H9 (cell line): ENCODE measurements around the gene DCLRE1C. TPM values are rescaled to one million over a fixed set of nuclear protein-coding genes. Genes with fewer than 3 reads are reported as not detected.

Source experiments
- DNase-seq: peaks from one replicate; pipeline ENCODE4 v3.0.0-alpha.2; 2017
- H2AFZ ChIP-seq: one replicate; pipeline ENCODE4 v1.6.1; 2013; ENCODE audit warnings: mild to moderate bottlenecking, low read length, control low read depth, moderate library complexity
- H2AK5ac ChIP-seq: 2 replicates; pipeline ENCODE4 v1.6.1; 2013; ENCODE audit warnings: low read length, control low read depth, mixed read lengths; ENCODE audit not compliant: insufficient read length
- H2BK120ac ChIP-seq: one replicate; pipeline ENCODE4 v1.6.1; 2013; ENCODE audit warnings: low read depth, mild to moderate bottlenecking, low read length, control low read depth, inconsistent platforms; ENCODE audit not compliant: poor library complexity, severe bottlenecking
- H2BK12ac ChIP-seq: 2 replicates; pipeline ENCODE4 v1.6.1; 2013; ENCODE audit warnings: low read length, control low read depth, mixed read lengths, low read depth; ENCODE audit not compliant: insufficient read length
- H2BK15ac ChIP-seq: 2 replicates; pipeline ENCODE4 v1.6.1; 2013; ENCODE audit warnings: low read depth, low read length, control low read depth
- H2BK20ac ChIP-seq: one replicate; pipeline ENCODE4 v1.6.1; 2013; ENCODE audit warnings: low read depth, mild to moderate bottlenecking, low read length, control low read depth, inconsistent platforms; ENCODE audit not compliant: poor library complexity, severe bottlenecking
- H2BK5ac ChIP-seq: 2 replicates; pipeline ENCODE4 v1.6.1; 2013; ENCODE audit warnings: low read length, control low read depth, mixed read lengths; ENCODE audit not compliant: insufficient read length
- H3K14ac ChIP-seq: 2 replicates; pipeline ENCODE4 v1.6.1; 2013; ENCODE audit warnings: low read length, control low read depth; ENCODE audit not compliant: insufficient read depth
- H3K18ac ChIP-seq: 2 replicates; pipeline ENCODE4 v1.6.1; 2013; ENCODE audit warnings: low read depth, mild to moderate bottlenecking, mixed read lengths, low read length, control low read depth; ENCODE audit not compliant: insufficient read length
- H3K23ac ChIP-seq: 2 replicates; pipeline ENCODE4 v1.6.1; 2013; ENCODE audit warnings: low read length, control low read depth, mixed read lengths, low read depth; ENCODE audit not compliant: insufficient read length
- H3K23me2 ChIP-seq: 2 replicates; pipeline ENCODE4 v1.6.1; 2013; ENCODE audit warnings: low read depth, mild to moderate bottlenecking, mixed read lengths, low read length, control low read depth; ENCODE audit not compliant: insufficient read length, poor library complexity, severe bottlenecking
- H3K27ac ChIP-seq: 2 replicates; pipeline ENCODE4 v1.5.1; 2013; ENCODE audit warnings: low read length, control low read depth, mixed read lengths, low read depth; ENCODE audit not compliant: insufficient read length
- H3K27me3 ChIP-seq: 2 replicates; pipeline ENCODE4 v1.6.1; 2013; ENCODE audit warnings: low read length, control low read depth, inconsistent platforms; ENCODE audit not compliant: insufficient read depth
- H3K4ac ChIP-seq: 2 replicates; pipeline ENCODE4 v1.6.1; 2013; ENCODE audit warnings: low read depth, mild to moderate bottlenecking, control low read depth, inconsistent platforms, low read length, moderate library complexity
- H3K4me1 ChIP-seq: 2 replicates; pipeline ENCODE4 v1.6.1; 2013; ENCODE audit warnings: low read length, control low read depth, inconsistent platforms; ENCODE audit not compliant: insufficient read depth
- H3K4me2 ChIP-seq: 2 replicates; pipeline ENCODE4 v1.6.1; 2013; ENCODE audit warnings: low read length, control low read depth, mixed read lengths; ENCODE audit not compliant: insufficient read length, insufficient read depth
- H3K56ac ChIP-seq: 2 replicates; pipeline ENCODE4 v1.6.1; 2013; ENCODE audit warnings: low read depth, mild to moderate bottlenecking, mixed read lengths, low read length, control low read depth; ENCODE audit not compliant: insufficient read length
- H3K79me1 ChIP-seq: 2 replicates; pipeline ENCODE4 v1.6.1; 2013; ENCODE audit warnings: low read depth, mild to moderate bottlenecking, moderate library complexity, low read length, control low read depth, inconsistent platforms; ENCODE audit not compliant: insufficient read depth, poor library complexity, severe bottlenecking
- H3K79me2 ChIP-seq: 2 replicates; pipeline ENCODE4 v1.6.1; 2013; ENCODE audit warnings: low read length, control low read depth, inconsistent platforms; ENCODE audit not compliant: insufficient read depth
- H3K9ac ChIP-seq: 2 replicates; pipeline ENCODE4 v1.6.1; 2013; ENCODE audit warnings: low read length, control low read depth, mixed read lengths; ENCODE audit not compliant: insufficient read length; ENCODE audit errors: extremely low read depth
- H3K9me3 ChIP-seq: one replicate; pipeline ENCODE4 v1.6.1; 2013; ENCODE audit warnings: low read depth, low read length, inconsistent platforms; ENCODE audit not compliant: control insufficient read depth
- H3T11ph ChIP-seq: one replicate; pipeline ENCODE4 v1.6.1; 2013; ENCODE audit warnings: mild to moderate bottlenecking, low read length, control low read depth, inconsistent platforms
- H4K20me1 ChIP-seq: one replicate; pipeline ENCODE4 v1.6.1; 2013; ENCODE audit not compliant: control insufficient read depth, insufficient read length, insufficient read depth
- H4K5ac ChIP-seq: 2 replicates; pipeline ENCODE4 v1.6.1; 2013; ENCODE audit warnings: low read depth, mild to moderate bottlenecking, mixed read lengths, low read length, control low read depth; ENCODE audit not compliant: insufficient read length
- H4K8ac ChIP-seq: replicated peaks from 2 replicates; pipeline ENCODE4 v1.6.1; 2013; ENCODE audit warnings: low read length, control low read depth, mixed read lengths, low read depth; ENCODE audit not compliant: insufficient read length
- H4K91ac ChIP-seq: 2 replicates; pipeline ENCODE4 v1.6.1; 2013; ENCODE audit warnings: low read depth, mild to moderate bottlenecking, moderate library complexity, mixed read lengths, low read length, control low read depth; ENCODE audit not compliant: insufficient read length
- H3K27ac Mint-ChIP-seq, 3 experiments: 2 replicates in 2 of 3; 3 replicates in 1 of 3; pipeline ENCODE4 v1.8.0; 2020 to 2021; ENCODE audit warnings: mixed read lengths in 3 of 3, mild to moderate bottlenecking in 1 of 3, moderate library complexity in 1 of 3
- H3K27me3 Mint-ChIP-seq: 2 replicates; pipeline ENCODE4 v1.8.0; 2021; ENCODE audit warnings: low read depth, mild to moderate bottlenecking, moderate library complexity, mixed read lengths
- H3K36me3 Mint-ChIP-seq, 3 experiments: 2 replicates in 2 of 3; 3 replicates in 1 of 3; pipeline ENCODE4 v1.8.0; 2020 to 2021; ENCODE audit warnings: low read depth in 3 of 3, mixed read lengths in 3 of 3; ENCODE audit not compliant: insufficient read depth in 1 of 3
- H3K4me1 Mint-ChIP-seq, 2 experiments: 2 replicates each; pipeline ENCODE4 v1.8.0; 2020; ENCODE audit warnings: mixed read lengths in 2 of 2
- H3K4me3 Mint-ChIP-seq, 2 experiments: 2 replicates in 1 of 2; 3 replicates in 1 of 2; pipeline ENCODE4 v1.8.0; 2020 to 2021; ENCODE audit warnings: mild to moderate bottlenecking in 2 of 2, mixed read lengths in 2 of 2, moderate library complexity in 1 of 2
- H3K9me3 Mint-ChIP-seq, 2 experiments: 2 replicates in 1 of 2; 3 replicates in 1 of 2; pipeline ENCODE4 v1.8.0; 2020; ENCODE audit warnings: mild to moderate bottlenecking in 2 of 2, mixed read lengths in 2 of 2, moderate library complexity in 1 of 2
- CTCF ChIP-seq: fragments of 200-600 bp; sonication (generic); conservative IDR thresholded peaks from 3 replicates; pipeline ENCODE4 v1.8.0; 2021; ENCODE audit warnings: antibody characterized with exemption, mild to moderate bottlenecking
- WGBS: extraction: QIAGEN DNeasy Blood & Tissue Kit; methylation state at CpG from one replicate; pipeline ENCODE4 v1.1.7; 2013; ENCODE audit warnings: missing lambda C conversion rate, low lambda C conversion rate, mixed read lengths; ENCODE audit not compliant: insufficient read length; ENCODE audit errors: extremely low coverage; 5-methylcytosine and 5-hydroxymethylcytosine counted together
- total RNA-seq: library from RNA; stranded (reverse); gene quantifications from 2 replicates; pipeline ENCODE4 v1.2.1, GENCODE V29; 2021

Gene DCLRE1C
- total RNA-seq, 1 experiment from 2014 or later, result 15.2 TPM

- H3K14ac ChIP-seq, result no peak overlapping the region
- H3K27ac Mint-ChIP-seq, result no peak overlapping the region
- DNase-seq, result no peak
- H2AFZ ChIP-seq, result no peak overlapping the region
- no peak overlapping the region for H2BK5ac ChIP-seq
- H2BK12ac ChIP-seq, result no peak overlapping the region
- no peaks in the 10 kb centered on the region for H3K79me1 ChIP-seq
- H4K8ac ChIP-seq, result no peak overlapping the region
- H3K4ac ChIP-seq, result no peak overlapping the region
- no peak overlapping the region for H2BK20ac ChIP-seq
- no peak overlapping the region for H3T11ph ChIP-seq
- no peak overlapping the region for H3K56ac ChIP-seq
- H3K27me3 Mint-ChIP-seq, result no peaks in the 10 kb centered on the region
- no peaks in the 10 kb centered on the region for H3K9me3 ChIP-seq
- no peaks in the 10 kb centered on the region for H4K20me1 ChIP-seq
- no peaks in the 10 kb centered on the region for H3K27me3 ChIP-seq
- no peak overlapping the region for H4K5ac ChIP-seq
- no peak overlapping the region for H3K9ac ChIP-seq
- H3K18ac ChIP-seq, result no peak overlapping the region
- no peak overlapping the region for H2BK15ac ChIP-seq
- H3K23ac ChIP-seq, result no peak overlapping the region
- no peaks in the 10 kb centered on the region for H3K4me1 Mint-ChIP-seq
- H3K23me2 ChIP-seq, result no peaks in the 10 kb centered on the region
- H3K79me2 ChIP-seq, result no peaks in the 10 kb centered on the region
- H3K27ac ChIP-seq, result no peak overlapping the region
- H3K36me3 Mint-ChIP-seq, result peaks cover 24 to 68% (median 45%) of the 10 kb centered on the region in 3 experiments; a peak in 6 of 7 replicates
- H2BK120ac ChIP-seq, result no peak overlapping the region
- no peaks in the 10 kb centered on the region for H3K9me3 Mint-ChIP-seq
- no peak overlapping the region for H3K4me2 ChIP-seq
- no CpG with 5 or more reads among the region's 8 CpGs for WGBS
- no peak for TF ChIP-seq CTCF
- no peaks in the 10 kb centered on the region for H3K4me1 ChIP-seq
- no peak overlapping the region for H2AK5ac ChIP-seq
- H4K91ac ChIP-seq, result no peak overlapping the region
- H3K4me3 Mint-ChIP-seq, result no peak overlapping the region
Observed at GRCh38 chr10:14926061-14926470, 27.8 kb downstream of the DCLRE1C start.
